Thyroid gland (tissue), 4 donors: Measurements from ENCODE around the gene FMO2.

Experiments used
- POLR2A ChIP-seq, 2 donors: fragments of 450-650 bp; IDR thresholded peaks; one replicate each; pipeline ENCODE4 v1.6.1; 2017; ENCODE audit warnings: antibody characterized with exemption in 2 of 2, mild to moderate bottlenecking in 2 of 2, moderate library complexity in 1 of 2
- TF ChIP-seq, protein P1 (sequence below), 6 experiments: fragments of 200-600 bp in 3 of 6; fragments of 450-650 bp in 3 of 6; sonication (generic) in 3 of 6; IDR thresholded peaks; one replicate each; pipeline ENCODE4 v1.5.1; 2016 to 2019; ENCODE audit warnings: antibody characterized with exemption in 6 of 6, mild to moderate bottlenecking in 2 of 6, inconsistent platforms in 1 of 6, moderate library complexity in 1 of 6

DNA sequence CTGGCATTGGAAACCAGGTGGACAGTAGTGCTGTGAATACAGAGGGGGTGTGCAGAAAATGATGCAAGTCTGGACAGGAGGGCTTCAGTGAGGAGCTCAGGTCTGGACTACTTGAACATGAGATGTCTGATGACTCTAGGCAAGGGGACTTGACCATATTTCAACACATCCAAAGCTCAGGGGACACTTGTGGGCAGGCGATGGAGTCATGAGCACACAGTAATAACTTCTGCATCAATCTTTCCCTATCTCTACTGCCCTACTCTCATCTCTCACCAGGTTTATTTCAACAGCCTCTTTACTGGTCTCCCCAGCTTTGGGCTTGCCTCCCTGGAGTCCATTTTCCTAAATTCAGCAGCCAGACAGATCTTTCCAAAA, 21.9 kb downstream of the FMO2 start:
- TF ChIP-seq, protein P1, sequence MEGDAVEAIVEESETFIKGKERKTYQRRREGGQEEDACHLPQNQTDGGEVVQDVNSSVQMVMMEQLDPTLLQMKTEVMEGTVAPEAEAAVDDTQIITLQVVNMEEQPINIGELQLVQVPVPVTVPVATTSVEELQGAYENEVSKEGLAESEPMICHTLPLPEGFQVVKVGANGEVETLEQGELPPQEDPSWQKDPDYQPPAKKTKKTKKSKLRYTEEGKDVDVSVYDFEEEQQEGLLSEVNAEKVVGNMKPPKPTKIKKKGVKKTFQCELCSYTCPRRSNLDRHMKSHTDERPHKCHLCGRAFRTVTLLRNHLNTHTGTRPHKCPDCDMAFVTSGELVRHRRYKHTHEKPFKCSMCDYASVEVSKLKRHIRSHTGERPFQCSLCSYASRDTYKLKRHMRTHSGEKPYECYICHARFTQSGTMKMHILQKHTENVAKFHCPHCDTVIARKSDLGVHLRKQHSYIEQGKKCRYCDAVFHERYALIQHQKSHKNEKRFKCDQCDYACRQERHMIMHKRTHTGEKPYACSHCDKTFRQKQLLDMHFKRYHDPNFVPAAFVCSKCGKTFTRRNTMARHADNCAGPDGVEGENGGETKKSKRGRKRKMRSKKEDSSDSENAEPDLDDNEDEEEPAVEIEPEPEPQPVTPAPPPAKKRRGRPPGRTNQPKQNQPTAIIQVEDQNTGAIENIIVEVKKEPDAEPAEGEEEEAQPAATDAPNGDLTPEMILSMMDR (IDR thresholded peaks at IDR 0.05), result no peak
- TF ChIP-seq POLR2A (IDR thresholded peaks at IDR 0.05), result no peak
